PC-3 (cell line): ENCODE results near the gene NR2F2.

Experiments
- EZH2phosphoT487 ChIP-seq: fragments of 300-600 bp; sonication (generic); IDR thresholded peaks from 2 replicates; pipeline ENCODE4 v1.6.1; 2018; ENCODE audit warnings: mild to moderate bottlenecking, antibody characterized with exemption, low read length, borderline replicate concordance
- TF ChIP-seq, protein P1 (sequence below): fragments of 300-600 bp; sonication (generic); conservative IDR thresholded peaks from 2 replicates; pipeline ENCODE4 v1.5.1; 2017; ENCODE audit warnings: antibody characterized with exemption, low read depth, mild to moderate bottlenecking, low read length

DNA sequence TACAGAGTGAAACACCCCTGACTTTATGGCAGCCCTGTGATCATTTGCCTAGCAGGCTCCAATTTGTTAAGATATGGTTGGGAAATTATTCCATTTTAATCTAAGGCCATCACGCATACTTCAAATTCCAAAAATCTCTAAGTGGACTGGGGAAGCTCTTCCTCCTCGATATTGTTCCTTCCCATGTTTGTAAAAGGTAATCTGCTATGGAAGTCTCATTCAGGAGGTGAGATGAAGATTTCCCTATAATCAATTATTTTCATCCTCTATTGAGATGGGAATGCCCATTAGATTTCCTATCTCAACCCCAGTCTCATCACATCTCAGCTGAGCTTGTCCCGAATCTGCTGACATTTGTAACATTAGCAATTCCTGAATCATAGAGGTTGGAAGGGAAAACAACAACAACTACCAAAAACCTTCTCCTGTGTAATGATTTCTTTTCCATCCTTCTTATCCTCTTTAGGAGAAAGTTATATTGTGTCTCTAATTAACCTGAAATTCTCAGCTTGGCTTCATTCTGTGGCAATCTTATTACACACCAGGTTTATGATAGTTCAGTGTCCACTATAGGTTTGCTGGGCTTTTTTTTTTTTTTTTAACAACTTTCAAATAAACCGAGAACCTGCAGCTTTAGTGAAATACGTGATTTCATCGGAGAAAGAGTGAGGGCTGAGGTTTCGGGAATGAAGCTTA, 2.2 kb upstream of the NR2F2 start:
- TF ChIP-seq EZH2phosphoT487: no peak
- TF ChIP-seq, protein P1, sequence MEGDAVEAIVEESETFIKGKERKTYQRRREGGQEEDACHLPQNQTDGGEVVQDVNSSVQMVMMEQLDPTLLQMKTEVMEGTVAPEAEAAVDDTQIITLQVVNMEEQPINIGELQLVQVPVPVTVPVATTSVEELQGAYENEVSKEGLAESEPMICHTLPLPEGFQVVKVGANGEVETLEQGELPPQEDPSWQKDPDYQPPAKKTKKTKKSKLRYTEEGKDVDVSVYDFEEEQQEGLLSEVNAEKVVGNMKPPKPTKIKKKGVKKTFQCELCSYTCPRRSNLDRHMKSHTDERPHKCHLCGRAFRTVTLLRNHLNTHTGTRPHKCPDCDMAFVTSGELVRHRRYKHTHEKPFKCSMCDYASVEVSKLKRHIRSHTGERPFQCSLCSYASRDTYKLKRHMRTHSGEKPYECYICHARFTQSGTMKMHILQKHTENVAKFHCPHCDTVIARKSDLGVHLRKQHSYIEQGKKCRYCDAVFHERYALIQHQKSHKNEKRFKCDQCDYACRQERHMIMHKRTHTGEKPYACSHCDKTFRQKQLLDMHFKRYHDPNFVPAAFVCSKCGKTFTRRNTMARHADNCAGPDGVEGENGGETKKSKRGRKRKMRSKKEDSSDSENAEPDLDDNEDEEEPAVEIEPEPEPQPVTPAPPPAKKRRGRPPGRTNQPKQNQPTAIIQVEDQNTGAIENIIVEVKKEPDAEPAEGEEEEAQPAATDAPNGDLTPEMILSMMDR: no peak
